ENCODE measurements around the gene GOLGA1. TPM values are rescaled to one million over a fixed set of nuclear protein-coding genes. Genes with fewer than 3 reads are reported as not detected.

Gene GOLGA1
- polyA plus RNA-seq, 1 donor from 2014 or later: 15.3 TPM

GRCh38 chr9:124881138-124881743 lies 59.6 kb downstream of the GOLGA1 start:
- no peaks in the 10 kb centered on the region for H3K79me2 ChIP-seq (replicated peaks; ENCODE audit: insufficient read depth, low read length)
- H3K9me2 ChIP-seq (ENCODE audit: insufficient read depth, low read length): no peaks in the 10 kb centered on the region
- no peaks in the 10 kb centered on the region for H3K27me3 ChIP-seq (ENCODE audit: insufficient read depth, low read depth, low read length)
- no peak overlapping the region for H3K9ac ChIP-seq (ENCODE audit: low read length)
- no peak overlapping the region for H3K4me3 ChIP-seq (ENCODE audit: low read length)
- H3K4me2 ChIP-seq (ENCODE audit: low read length): no peak overlapping the region
- H3K36me3 ChIP-seq (ENCODE audit: insufficient read depth, low read length): peaks cover 4% of the 10 kb centered on the region
- no peak overlapping the region for H2AFZ ChIP-seq (ENCODE audit: low read depth, low read length)
- no peaks in the 10 kb centered on the region for H4K20me1 ChIP-seq (ENCODE audit: insufficient read depth)
- H3F3A ChIP-seq (ENCODE audit: insufficient read depth, low read length, poor library complexity, severe bottlenecking): no peaks in the 10 kb centered on the region
- no peaks in the 10 kb centered on the region for H3K9me3 ChIP-seq (ENCODE audit: low read length)
- no peak overlapping the region for H3K27ac ChIP-seq (ENCODE audit: low read length)
- TF ChIP-seq REST (IDR thresholded peaks at IDR 0.05; ENCODE audit: borderline replicate concordance) (no peak), EZH2 (IDR thresholded peaks at IDR 0.05; ENCODE audit: borderline replicate concordance, insufficient read depth, low read length, poor library complexity, severe bottlenecking) (no peak), EP300 (conservative IDR thresholded peaks at IDR 0.05; ENCODE audit: poor library complexity, severe bottlenecking) (no peak), RAD21 (conservative IDR thresholded peaks at IDR 0.05) (no peak), SMC3 (conservative IDR thresholded peaks at IDR 0.05; ENCODE audit: poor library complexity) (no peak), MXI1 (conservative IDR thresholded peaks at IDR 0.05; ENCODE audit: poor library complexity, severe bottlenecking) (no peak), TAF1 (IDR thresholded peaks at IDR 0.05; ENCODE audit: low read depth) (no peak), CTCF (IDR thresholded peaks at IDR 0.05; ENCODE audit: poor library complexity, severe bottlenecking) (no peak)

DNA sequence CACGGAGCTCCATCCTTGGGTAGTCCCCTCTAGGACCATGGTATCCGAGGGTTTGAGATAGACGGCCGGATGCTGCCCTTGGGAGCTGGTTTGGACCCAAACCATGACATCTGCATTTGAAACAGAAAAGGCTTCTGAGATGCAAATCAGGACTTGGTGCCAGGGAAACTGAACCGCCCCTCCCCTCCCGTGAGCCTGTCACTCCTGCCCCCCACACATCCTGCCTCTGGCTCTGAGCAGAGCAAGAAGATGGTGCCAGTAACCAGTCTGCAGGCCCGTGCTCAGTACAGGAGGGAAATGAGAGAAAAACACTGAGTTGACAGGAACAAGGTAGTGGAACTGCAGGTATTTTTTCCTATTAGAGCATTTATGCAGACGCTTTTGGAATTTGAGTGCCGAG lies 60.4 kb downstream of the GOLGA1 start:
- Histone ChIP-seq H3K9me3 (ENCODE audit: low read length) (no peaks in the 10 kb centered on the region), H3F3A (ENCODE audit: insufficient read depth, low read length, poor library complexity, severe bottlenecking) (no peaks in the 10 kb centered on the region), H3K27me3 (ENCODE audit: insufficient read depth, low read depth, low read length) (no peaks in the 10 kb centered on the region), H3K27ac (ENCODE audit: low read length) (no peak overlapping the region), H3K4me3 (ENCODE audit: low read length) (no peak overlapping the region), H3K4me2 (ENCODE audit: low read length) (no peak overlapping the region), H4K20me1 (ENCODE audit: insufficient read depth) (no peaks in the 10 kb centered on the region), H3K36me3 (ENCODE audit: insufficient read depth, low read length) (peaks cover 4% of the 10 kb centered on the region), H3K9me2 (ENCODE audit: insufficient read depth, low read length) (no peaks in the 10 kb centered on the region), H2AFZ (ENCODE audit: low read depth, low read length) (no peak overlapping the region), H3K9ac (ENCODE audit: low read length) (no peak overlapping the region), H3K79me2 (replicated peaks; ENCODE audit: insufficient read depth, low read length) (no peaks in the 10 kb centered on the region)
- TF ChIP-seq EZH2 (IDR thresholded peaks at IDR 0.05; ENCODE audit: borderline replicate concordance, insufficient read depth, low read length, poor library complexity, severe bottlenecking): no peak
- TF ChIP-seq EP300 (conservative IDR thresholded peaks at IDR 0.05; ENCODE audit: poor library complexity, severe bottlenecking): no peak
- no peak for TF ChIP-seq TAF1 (IDR thresholded peaks at IDR 0.05; ENCODE audit: low read depth)
- no peak for TF ChIP-seq RAD21 (conservative IDR thresholded peaks at IDR 0.05)
- no peak for TF ChIP-seq CTCF (IDR thresholded peaks at IDR 0.05; ENCODE audit: poor library complexity, severe bottlenecking)
- TF ChIP-seq MXI1 (conservative IDR thresholded peaks at IDR 0.05; ENCODE audit: poor library complexity, severe bottlenecking): no peak
- no peak for TF ChIP-seq POLR2AphosphoS5 (IDR thresholded peaks at IDR 0.05)
- TF ChIP-seq SMC3 (conservative IDR thresholded peaks at IDR 0.05; ENCODE audit: poor library complexity): no peak
- no peak for TF ChIP-seq REST (IDR thresholded peaks at IDR 0.05; ENCODE audit: borderline replicate concordance)
